HEK293T (cell line): ENCODE measurements around the gene EFCC1.

Source experiments
- ARNT ChIP-seq: fragments of 450-650 bp; IDR thresholded peaks from 2 replicates; pipeline ENCODE4 v1.6.1; 2017; ENCODE audit warnings: mild to moderate bottlenecking
- BHLHE40 ChIP-seq: fragments of 450-650 bp; IDR thresholded peaks from 2 replicates; pipeline ENCODE4 v1.6.1; 2016; ENCODE audit warnings: mild to moderate bottlenecking, moderate library complexity, borderline replicate concordance
- CTBP1 ChIP-seq: fragments of 450-650 bp; IDR thresholded peaks from 2 replicates; pipeline ENCODE4 v1.6.1; 2016; ENCODE audit warnings: borderline replicate concordance
- ELF4 ChIP-seq: fragments of 450-650 bp; IDR thresholded peaks from 2 replicates; pipeline ENCODE4 v1.6.1; 2017; ENCODE audit warnings: antibody characterized with exemption
- FOXA1 ChIP-seq: fragments of 450-650 bp; IDR thresholded peaks from 2 replicates; pipeline ENCODE4 v1.6.1; 2016; ENCODE audit warnings: mild to moderate bottlenecking
- FOXK2 ChIP-seq: fragments of 450-650 bp; IDR thresholded peaks from 2 replicates; pipeline ENCODE4 v1.6.1; 2016; ENCODE audit warnings: mild to moderate bottlenecking
- FOXM1 ChIP-seq: fragments of 450-650 bp; IDR thresholded peaks from 2 replicates; pipeline ENCODE4 v1.6.1; 2017; ENCODE audit warnings: mild to moderate bottlenecking, borderline replicate concordance
- L3MBTL2 ChIP-seq: fragments of 450-650 bp; conservative IDR thresholded peaks from 2 replicates; pipeline ENCODE4 v1.6.1; 2016; ENCODE audit warnings: mild to moderate bottlenecking
- LEF1 ChIP-seq: fragments of 450-650 bp; IDR thresholded peaks from 2 replicates; pipeline ENCODE4 v1.6.1; 2017; ENCODE audit warnings: mild to moderate bottlenecking, borderline replicate concordance
- SP1 ChIP-seq: fragments of 450-650 bp; IDR thresholded peaks from 2 replicates; pipeline ENCODE4 v1.6.1; 2017
- SUZ12 ChIP-seq: fragments of 450-650 bp; IDR thresholded peaks from 2 replicates; pipeline ENCODE4 v1.6.1; 2016; ENCODE audit warnings: mild to moderate bottlenecking
- TARDBP ChIP-seq: fragments of 450-650 bp; IDR thresholded peaks from 2 replicates; pipeline ENCODE4 v1.6.1; 2016
- ZNF384 ChIP-seq: fragments of 450-650 bp; IDR thresholded peaks from 2 replicates; pipeline ENCODE4 v1.6.1; 2016

DNA sequence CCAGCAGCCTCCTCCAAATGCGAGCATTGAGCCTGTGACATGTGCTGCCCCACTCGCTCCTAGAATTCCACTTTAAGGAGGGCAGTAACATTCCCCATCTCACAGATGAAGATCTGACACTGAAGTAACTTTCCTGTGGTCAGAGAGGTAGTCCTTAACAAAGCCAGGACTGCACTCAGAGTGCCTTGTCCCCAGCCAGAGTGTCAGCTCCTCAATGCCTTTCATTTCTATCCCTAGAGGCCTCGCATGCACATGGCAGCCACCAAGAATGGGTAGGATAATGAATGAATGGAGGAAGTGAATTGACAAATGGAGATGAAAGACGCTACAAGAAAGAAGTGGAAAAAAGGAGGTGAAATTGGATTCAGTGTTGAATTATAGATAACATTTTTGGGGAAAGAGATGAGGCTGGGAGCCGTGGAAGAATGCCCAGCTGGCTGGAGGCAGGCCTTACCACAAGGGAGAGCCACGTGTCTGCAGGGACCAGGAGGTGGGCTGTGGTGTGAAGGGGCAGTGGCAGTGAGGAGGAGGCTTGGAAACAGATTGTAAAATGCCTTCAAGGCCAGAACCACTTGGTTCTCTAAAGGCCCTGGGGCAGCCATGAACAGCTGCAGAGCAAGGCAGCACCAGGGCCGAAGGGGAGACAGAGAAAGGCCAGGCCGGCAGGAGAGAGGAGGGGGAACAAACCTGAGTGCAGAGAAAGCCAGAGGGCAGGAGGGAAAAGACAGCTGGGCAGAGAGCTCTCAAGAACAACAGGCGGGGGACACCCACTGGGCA, 17.6 kb upstream of the EFCC1 start:
- TF ChIP-seq SUZ12, result no peak
- TF ChIP-seq BHLHE40, result no peak
- TF ChIP-seq FOXM1, result no peak
- TF ChIP-seq FOXK2, result no peak
- TF ChIP-seq LEF1, result no peak
- no peak for TF ChIP-seq SP1
- TF ChIP-seq CTBP1, result no peak
- no peak for TF ChIP-seq ELF4
- TF ChIP-seq L3MBTL2, result no peak
- no peak for TF ChIP-seq TARDBP
- no peak for TF ChIP-seq FOXA1
- TF ChIP-seq ZNF384, result no peak
- TF ChIP-seq ARNT, result no peak
